BJ (cell line): ENCODE results near the gene LRFN4. TPM values are rescaled to one million over a fixed set of nuclear protein-coding genes. Genes with fewer than 3 reads are reported as not detected.

Source experiments
- CTCF ChIA-PET: fragments of 350-600 bp; formaldehyde crosslinking; extraction: SDS; loops from one replicate; lab custom pipeline; 2021; ENCODE audit warnings: antibody characterized with exemption, inconsistent platforms; lab: Yijun Ruan, JAX
- POLR2A ChIA-PET: fragments of 300-600 bp; sonication (Branson Sonifier 250); formaldehyde crosslinking; extraction: SDS; loops from one replicate; lab custom pipeline; 2021; ENCODE audit warnings: antibody characterized with exemption; lab: Charles Lee
- DNase-seq: peaks from one replicate; pipeline ENCODE4 v3.0.0-alpha.2; 2011; ENCODE audit warnings: low read depth
- H3K27me3 ChIP-seq: 2 replicates; pipeline ENCODE4 v1.6.0; 2011; ENCODE audit warnings: low read length; ENCODE audit not compliant: control insufficient read depth, insufficient read depth
- H3K36me3 ChIP-seq: 2 replicates; pipeline ENCODE4 v1.5.1; 2011; ENCODE audit warnings: low read length; ENCODE audit not compliant: control insufficient read depth, insufficient read depth
- H3K4me3 ChIP-seq: 2 replicates; pipeline ENCODE4 v1.5.1; 2011; ENCODE audit warnings: low read depth, mild to moderate bottlenecking, control low read depth, low read length
- CTCF ChIP-seq: IDR thresholded peaks from 2 replicates; pipeline ENCODE4 v1.5.1; 2011; ENCODE audit warnings: low read depth, mild to moderate bottlenecking, control low read depth, inconsistent platforms, low read length, moderate library complexity; ENCODE audit not compliant: insufficient read depth
- polyA minus RNA-seq: library from RNA; depleted of rRNA, polyadenylated mRNA; stranded (reverse); fragments of >200 nt; gene quantifications from 2 replicates; pipeline ENCODE4 v1.2.3, GENCODE V29; 2011; rRNA and poly(A)+ RNA removed
- polyA plus RNA-seq: library from polyadenylated mRNA; depleted of rRNA; stranded (reverse); fragments of >200 nt; gene quantifications from 2 replicates; pipeline ENCODE4 v1.2.3, GENCODE V29; 2011; rRNA removed

Gene LRFN4
- polyA plus RNA-seq = 14.2 and 15.8 TPM in 2 replicates
- 5.6 and 6.3 TPM in 2 replicates for polyA minus RNA-seq

- TF ChIP-seq CTCF = no peak
- Histone ChIP-seq H3K36me3 (peaks cover 6% of the 10 kb centered on the region), H3K27me3 (no peaks in the 10 kb centered on the region), H3K4me3 (peak within 1 kb of the TSS; percentile 87)
- ChIA-PET CTCF (interaction anchor here (1.1 kb wide), 1 partner anchor 94 kb away, joined by 3 read pairs; no protein-coding TSS in a partner anchor), POLR2A (interaction anchor here (0.6 to 1.3 kb wide), 2 partner anchors 13 to 255 kb away, joined by 4 to 7 read pairs; no protein-coding TSS in a partner anchor)
- DNase-seq = no peak
Measured at GRCh38 chr11:66856496-66857233, at the start of gene LRFN4. Gene LRFN4, plus strand, starts transcription at chr11:66857064. Its CDS starts 681 bp downstream, at chr11:66857745.

- ChIA-PET POLR2A (no interaction called here), CTCF (no interaction called here)
- no peak for DNase-seq
- no peaks in the 10 kb centered on the region; the same call in 1 of the 2 replicates for H3K36me3 ChIP-seq
- H3K27me3 ChIP-seq = no peaks in the 10 kb centered on the region
- no peak overlapping the region for H3K4me3 ChIP-seq
- no peak for TF ChIP-seq CTCF
Measured at GRCh38 chr11:66809592-66809991, 47.3 kb upstream of the LRFN4 start.

GRCh38 chr11:66810576-66811185 lies 46.2 kb upstream of the LRFN4 start:
- ChIA-PET CTCF (no interaction called here), POLR2A (no interaction called here)
- Histone ChIP-seq H3K27me3 (no peaks in the 10 kb centered on the region), H3K4me3 (no peak overlapping the region), H3K36me3 (no peaks in the 10 kb centered on the region; the same call in 1 of the 2 replicates)
- TF ChIP-seq CTCF = no peak
- no peak for DNase-seq

- no peak for TF ChIP-seq CTCF
- ChIA-PET CTCF (no interaction called here), POLR2A (interaction anchor here (0.7 kb wide), 1 partner anchor 8 kb away, joined by 3 read pairs; no protein-coding TSS in a partner anchor)
- DNase-seq = no peak
- H3K36me3 ChIP-seq = no peaks in the 10 kb centered on the region; the same call in 1 of the 2 replicates
- H3K4me3 ChIP-seq = no peak overlapping the region
- no peaks in the 10 kb centered on the region for H3K27me3 ChIP-seq
Measured at GRCh38 chr11:66814678-66815077, 42.2 kb upstream of the LRFN4 start.

GRCh38 chr11:66815646-66816045 lies 41.2 kb upstream of the LRFN4 start:
- POLR2A ChIA-PET = no interaction called here
- H3K36me3 ChIP-seq = no peaks in the 10 kb centered on the region; the same call in 1 of the 2 replicates
- CTCF ChIA-PET = no interaction called here
- DNase-seq = no peak
- TF ChIP-seq CTCF = no peak
- no peak overlapping the region for H3K4me3 ChIP-seq
- no peaks in the 10 kb centered on the region for H3K27me3 ChIP-seq
